HepG2 (cell line): ENCODE results near the gene TCF12.

Source experiments
- ATF2 ChIP-seq: sonication (generic); formaldehyde crosslinking; IDR thresholded peaks from 2 replicates; pipeline ENCODE4 v1.4.0; 2020; ENCODE audit warnings: missing genetic modification reagents
- IKZF1 ChIP-seq: fragments of 450-650 bp; IDR thresholded peaks from 2 replicates; pipeline ENCODE4 v1.7.1; 2016
- ZNF577 ChIP-seq: sonication (generic); formaldehyde crosslinking; IDR thresholded peaks from 2 replicates; pipeline ENCODE4 v1.4.0; 2020; ENCODE audit warnings: mild to moderate bottlenecking, low read depth, missing genetic modification reagents, borderline replicate concordance

- no peak for TF ChIP-seq ZNF577 (CRISPR knock-in tag)
- no peak for TF ChIP-seq ATF2
- no peak for TF ChIP-seq IKZF1
Measured at GRCh38 chr15:56959318-56959648, 40.8 kb downstream of the TCF12 start.
